Raji (cell line): ENCODE measurements around the gene ATPAF1.
A peak's percentile ranks its signal among the peaks of the same experiment; 100 is the strongest.

Source experiments
- POLR2A ChIP-seq: IDR thresholded peaks from 2 replicates; pipeline ENCODE4 v1.6.1; 2011; ENCODE audit warnings: low read depth, low read length, control low read depth; ENCODE audit not compliant: insufficient read depth

The ATPAF1 gene

DNA sequence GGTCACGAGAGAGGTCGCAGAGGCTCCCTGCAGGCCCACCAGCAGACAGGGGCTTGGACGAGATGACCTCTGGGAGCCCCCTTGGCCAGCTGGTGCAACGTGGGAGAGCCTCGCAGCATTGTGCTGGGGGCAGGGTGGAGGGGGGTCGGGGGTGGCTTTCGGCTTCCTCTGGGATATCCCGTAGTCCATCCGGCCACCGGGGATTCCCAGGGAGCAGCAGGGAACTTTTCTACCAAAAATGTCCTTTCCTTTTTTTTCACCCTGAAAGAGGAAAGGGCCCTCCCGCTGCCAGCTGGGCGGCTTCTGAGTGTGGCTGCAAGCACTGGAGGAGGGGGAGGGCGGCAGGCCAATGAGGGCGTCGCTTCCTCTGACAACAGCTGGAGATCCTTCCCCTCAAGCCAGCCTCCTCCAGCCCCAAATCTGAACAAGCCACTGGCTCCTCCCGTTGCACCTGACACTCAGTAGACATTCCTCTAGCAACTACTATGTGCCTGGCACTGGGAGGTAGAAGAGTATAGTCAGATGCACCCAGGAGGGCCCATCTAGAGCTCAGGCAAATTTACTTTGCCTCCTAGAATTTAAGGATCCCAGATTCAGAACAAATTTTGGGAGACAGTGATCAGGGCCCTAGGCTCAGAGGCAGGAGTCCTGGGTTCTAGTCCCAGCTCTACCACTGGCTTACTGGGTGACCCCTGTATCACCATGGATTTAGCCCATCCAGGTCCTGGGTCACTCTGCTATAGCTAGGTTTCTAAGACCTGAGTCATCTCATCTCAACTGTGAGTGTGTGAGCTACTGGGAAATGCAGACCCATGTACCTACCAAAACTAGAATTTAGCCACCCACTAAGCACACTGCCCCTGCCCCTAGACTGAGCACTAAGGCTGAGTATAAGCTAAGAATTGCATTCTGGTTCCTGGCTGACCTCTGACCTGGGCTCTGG, 54.2 kb downstream of the ATPAF1 start:
- TF ChIP-seq POLR2A, result no peak

DNA sequence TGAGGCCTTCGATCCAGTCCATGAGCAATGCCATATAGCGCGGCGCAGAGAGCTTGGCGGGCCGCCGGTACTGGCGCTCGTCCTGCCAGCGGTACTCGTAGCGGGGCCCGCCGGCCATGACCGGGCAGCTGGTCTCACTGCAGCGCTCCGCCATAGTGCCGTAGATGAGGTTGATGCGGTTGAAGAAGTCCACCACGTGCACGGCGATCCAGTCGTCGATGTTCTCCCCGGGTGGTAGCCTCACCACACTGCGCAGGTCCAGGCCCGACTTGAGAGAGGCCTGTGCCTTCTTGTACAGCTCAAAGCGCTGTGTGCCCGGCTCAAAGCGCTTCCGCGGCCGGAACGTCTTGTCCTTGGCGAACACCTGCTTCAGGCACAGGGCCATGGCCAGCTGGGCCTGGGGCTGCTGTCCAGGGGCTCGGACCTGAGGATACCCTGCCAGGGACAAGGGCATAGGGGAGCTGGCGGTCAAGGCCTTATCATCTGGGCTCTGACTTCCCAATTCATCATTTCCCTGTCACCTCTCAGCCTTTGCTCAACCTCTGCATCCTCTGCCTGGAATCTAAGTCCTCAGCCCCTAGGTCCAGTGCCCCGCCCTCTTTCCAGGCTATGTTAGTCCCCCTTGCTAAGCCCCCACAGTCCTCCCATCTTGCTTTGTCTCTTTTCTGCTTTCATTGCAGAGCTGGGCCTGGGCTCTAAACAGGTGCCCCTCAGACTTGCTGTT, 55.1 kb downstream of the ATPAF1 start:
- no peak for TF ChIP-seq POLR2A

DNA sequence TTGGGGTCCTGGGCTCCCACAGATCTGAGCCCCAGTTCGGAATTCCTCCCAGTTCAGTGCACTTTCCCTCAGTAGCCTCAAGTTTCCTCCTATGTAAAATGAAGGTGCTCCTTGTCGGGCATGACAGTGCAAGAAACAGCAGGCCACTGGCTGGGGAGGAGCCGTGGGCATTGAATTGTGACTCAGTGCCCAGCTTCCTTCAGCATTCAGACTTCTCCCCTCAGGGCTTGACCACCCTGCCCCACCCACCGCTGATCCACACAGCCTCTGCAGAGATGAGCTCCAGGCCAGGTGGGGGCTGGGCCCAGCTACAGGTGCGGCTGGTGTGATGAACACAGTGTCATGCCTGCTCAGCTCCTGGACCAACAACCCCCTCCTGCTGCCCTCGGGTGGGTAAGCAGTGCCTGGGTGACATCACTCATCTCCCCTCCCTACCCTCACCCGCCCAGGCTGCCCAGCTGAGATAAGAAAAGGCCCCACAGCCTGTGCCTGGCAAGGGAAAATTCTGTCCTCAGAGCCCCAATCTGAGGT, 56.4 kb downstream of the ATPAF1 start:
- TF ChIP-seq POLR2A, result no peak

DNA sequence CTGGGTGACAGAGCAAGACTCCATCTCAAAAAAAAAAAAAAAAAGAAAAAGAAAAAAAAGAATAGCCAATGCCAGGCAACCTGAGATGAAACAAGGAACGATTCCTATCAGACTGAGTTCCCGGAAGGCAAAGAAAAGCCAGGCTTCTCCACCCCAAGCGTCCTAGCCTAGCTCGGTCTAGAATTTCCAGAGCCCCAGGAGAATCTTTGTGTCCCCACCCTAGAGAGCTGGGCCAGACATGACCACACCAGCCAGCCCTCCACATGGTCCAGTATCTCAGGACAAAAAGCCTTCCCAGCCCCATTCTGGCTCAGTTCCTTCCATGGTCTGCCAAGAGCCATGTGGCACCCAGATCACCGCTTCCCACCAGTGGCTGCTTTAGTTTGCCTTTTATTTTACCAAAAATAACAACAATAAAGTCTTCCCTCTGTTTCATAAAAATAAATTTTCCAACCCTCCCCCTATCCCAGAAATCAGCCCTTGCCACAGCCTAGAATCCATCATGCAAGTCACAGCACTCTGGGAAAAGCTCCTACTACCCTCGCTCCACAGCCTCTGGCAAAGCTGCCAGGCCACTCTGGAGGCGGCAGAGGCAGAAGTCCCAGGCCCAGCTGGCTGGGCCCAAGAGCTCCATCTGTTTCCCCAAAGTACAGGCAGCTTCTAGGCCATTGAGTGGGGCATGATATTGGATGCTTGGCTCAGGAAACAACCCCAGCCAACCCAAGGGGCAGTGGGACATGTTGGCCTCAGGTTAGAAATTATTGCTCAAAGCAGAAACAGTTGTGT, 60.6 kb downstream of the ATPAF1 start:
- TF ChIP-seq POLR2A, result no peak

DNA sequence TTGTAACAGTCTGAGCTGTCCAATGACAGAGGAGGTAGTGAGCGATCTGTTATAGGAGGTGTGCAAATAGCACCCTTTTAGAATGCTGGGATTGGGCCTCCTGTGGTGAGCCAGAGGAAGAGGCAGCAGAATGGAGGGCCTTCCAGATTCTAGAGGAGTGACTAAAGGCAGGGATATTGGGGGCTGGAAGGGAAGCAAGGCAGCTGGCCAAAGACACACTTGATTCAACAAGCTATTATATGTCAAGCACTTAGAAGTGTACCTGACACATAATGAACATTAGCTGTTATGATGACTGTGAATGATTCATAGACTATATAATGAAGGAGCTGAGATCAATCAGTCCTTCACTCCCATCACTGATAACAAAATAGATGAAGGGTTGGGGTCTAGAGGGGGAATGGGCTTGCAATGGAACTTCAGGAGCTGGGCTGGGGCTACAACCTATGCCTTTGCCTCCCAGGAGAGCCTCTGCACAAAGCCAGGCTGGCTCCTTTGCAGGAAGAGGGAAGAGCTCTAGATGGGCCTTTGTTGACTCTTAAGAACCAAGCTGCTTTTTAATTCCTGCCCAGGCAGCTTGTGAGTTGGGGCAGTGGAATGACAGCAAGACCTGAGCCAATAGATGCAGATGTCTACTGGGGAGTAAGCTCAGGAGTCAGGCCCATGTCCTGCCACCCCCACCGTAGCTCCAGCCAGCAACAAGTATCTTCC, 61.8 kb downstream of the ATPAF1 start:
- TF ChIP-seq POLR2A, result no peak

DNA sequence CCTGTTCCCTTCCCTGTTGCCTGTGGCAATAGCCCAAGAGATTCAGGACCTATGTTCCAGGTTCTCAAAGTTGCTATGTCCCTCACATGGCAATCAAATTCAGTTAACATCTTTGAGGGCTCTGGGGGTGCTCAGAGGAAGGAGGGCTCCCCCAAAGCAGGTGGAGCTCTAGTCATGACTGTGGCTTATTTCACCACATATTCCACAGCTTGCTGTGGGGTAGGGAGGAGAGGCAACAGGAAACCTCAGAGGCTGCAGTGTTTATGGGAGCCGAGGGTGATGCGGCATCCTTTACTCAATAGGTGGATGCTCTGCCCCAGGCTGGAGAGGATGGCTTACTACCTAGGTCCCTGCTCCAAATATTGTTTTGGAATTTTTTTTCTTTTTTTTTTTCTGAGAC, 62.9 kb downstream of the ATPAF1 start:
- TF ChIP-seq POLR2A, result no peak

DNA sequence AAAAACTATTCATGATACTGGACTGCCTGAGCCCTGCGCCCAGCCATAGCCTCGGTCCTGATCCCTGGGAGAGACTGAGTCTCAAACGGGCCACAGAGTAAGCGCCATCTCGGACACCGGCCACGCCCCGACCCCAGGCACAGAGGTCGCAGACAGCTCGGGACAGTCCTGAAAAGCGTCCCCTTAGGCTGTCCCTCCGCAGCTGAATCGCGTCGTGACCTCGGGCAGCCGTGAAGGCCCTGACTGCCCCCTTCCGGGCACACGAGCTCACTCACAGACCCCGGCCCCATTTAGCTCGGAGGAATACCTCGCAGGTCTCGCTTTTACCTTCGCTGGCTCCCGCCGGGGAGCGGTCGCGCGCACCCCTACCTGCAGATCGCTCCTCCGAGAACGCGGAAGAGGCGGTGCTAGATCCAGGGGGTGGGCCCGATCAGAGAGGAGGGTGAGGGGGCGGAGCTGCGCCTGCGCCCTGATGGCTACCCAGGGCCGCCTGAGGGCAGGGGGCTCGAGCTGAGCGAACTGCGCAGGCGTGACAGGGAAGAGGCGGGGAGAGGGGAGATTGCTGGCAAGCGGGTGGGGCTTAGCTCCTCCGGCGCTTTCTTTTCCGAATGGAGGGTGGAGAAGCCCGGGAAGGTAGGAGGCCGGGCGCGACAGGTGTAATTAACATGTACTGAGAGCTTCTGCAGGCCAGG, 64.2 kb downstream of the ATPAF1 start, which contains the start of gene MKNK1:
TSS of gene MKNK1 (minus strand) at position 411 of the 692 bp plus-strand sequence. CDS start 20,941 bp downstream, outside the sequence.
- TF ChIP-seq POLR2A, result peak; percentile 87

DNA sequence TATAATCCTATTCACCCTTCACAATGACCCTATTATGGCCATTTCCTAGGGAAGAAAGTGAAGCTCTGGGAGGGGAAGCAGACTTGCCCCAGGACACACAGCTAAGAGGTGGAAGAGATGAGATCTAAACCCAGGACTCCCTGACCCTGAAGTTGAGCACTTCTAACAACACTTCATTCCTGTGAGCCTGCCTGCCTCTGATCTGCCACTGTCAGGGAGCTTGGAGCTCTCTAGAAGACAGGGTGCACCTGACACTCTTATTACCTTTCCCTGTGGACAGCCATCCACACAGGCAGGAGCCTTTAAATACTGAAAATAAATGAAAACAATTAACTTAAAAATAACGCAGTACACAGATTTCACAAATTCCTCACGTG, 64.7 kb downstream of the ATPAF1 start:
- TF ChIP-seq POLR2A, result no peak

DNA sequence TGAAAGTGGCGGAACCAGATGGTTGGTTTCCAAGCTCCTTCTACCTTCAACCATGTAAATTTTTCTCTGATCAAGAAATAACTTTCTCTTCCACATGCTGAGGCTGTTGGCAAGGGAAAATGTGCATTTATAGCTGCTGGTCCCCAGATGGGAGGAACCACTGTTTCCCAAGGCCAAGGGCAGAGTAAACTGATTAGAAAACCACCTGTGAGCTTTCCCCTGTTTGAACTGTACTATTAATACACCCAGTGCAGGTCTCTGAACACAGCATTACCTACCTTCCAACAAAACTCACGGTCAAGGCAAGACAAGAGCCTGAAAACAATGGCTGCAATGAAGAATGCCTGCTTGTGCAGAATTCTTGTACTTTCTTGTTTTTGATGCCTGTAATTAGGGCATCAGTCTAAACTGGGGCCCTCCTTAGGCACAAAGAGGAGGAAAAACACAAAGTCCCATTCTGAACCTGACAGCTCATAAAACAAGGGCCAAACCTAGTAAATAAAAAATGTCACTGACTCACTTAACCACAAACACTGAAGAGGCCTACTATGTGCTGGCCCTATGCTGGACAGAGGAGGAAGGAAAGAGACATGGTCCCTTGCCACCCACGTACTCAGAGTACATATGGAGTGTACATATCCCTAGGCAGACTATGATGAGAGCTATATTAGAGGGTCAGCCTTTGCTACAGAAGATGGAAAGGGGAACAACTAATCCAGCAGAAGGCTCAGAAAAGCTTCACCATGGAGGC, 66.7 kb downstream of the ATPAF1 start:
- TF ChIP-seq POLR2A, result no peak

DNA sequence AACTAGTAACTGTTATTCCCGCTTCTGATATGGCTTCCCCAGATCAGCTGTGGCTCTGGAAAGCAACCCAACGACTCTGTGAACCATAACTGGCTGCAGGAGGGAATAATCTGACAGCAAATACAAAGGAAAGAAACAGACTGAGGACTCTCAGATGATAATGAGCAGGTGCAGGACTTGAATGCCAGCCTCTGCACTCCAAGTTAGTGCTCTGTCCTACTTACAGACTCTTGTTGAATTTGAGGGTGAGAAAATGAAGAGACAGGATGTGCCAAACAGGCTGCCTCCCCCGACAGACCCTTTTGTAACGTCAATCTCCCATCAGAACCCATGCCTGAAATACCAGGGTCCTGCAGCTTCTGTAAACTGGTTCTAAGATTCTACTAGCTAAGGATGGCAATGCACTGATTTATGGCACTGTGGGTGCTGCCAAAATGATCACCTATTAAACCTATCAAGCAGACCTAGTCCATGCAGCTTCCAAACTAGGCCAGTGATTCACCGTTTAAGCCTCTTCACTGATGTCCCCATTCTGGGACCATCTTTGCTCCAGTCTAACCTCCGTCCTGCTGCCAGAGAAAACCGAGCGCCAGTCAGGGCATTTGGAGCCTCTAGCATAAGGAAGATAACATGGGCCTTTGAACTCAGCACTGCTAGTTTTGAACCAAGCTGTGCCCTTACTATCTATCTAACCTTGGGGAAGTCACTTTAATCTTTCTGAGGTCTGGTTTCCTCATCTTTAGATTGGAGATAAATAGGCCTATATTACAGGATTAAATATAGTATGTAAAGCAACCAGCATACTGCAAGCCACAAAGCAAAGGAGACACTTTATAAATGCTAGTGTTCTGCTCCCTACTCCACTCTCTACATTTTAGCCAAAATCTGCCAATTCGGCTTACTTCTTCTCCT, 68.8 kb downstream of the ATPAF1 start:
- no peak for TF ChIP-seq POLR2A

DNA sequence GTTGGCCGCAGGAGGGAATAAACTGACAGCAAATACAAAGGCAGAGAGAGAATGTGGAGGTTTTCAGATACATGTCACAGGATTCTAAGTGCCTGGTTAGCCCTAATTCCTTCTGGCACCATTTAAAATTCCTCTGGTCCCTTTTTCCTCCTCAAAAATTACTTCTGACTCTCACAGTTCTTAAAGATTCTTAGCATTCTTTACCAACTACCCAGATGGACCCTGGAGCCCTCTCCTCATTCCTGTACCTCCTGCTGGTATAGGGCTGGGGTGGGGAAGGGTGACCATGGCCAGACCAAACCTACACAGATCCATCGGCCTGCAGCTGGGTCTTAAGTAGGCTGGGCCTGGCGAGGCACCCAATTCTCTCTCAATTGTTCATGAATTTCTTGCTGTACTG, 71.3 kb downstream of the ATPAF1 start:
- no peak for TF ChIP-seq POLR2A

DNA sequence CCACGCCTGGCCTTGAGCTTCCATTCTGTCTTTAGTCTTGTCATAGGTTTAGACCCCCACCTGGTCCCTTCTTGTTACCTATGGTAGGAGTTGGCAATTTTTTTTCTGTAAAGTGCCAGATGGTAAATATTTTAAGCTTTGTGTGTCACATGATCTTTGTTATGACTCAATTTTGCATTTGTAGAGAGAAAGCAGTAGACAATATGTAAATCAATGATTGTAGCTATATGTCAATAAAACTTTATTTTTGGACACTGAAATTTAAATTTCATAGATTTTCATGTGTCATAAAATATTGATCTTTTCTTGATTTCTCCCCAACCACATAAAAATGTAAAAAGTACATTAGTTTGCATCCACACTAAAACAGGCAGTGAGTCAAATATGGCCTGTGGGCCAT, 72.1 kb downstream of the ATPAF1 start:
- no peak for TF ChIP-seq POLR2A

DNA sequence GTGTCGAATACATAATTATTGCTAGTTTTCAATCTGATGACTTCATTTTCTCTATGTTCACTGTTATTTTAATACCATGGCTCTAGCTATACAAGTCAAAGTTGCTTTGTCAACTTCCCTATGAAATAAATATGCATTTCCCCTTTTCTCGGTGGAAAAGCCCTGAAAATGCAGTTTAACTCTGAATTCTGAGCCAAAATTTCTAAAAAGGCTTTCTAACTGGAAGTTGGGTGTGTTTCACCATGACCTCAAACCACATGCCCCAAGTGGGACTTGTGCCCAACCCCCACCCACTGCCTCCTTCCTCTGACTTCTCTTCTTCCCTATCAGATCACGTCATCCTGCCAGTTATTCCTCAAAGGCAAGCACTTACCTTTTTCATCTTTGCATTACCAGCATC, 73.0 kb downstream of the ATPAF1 start:
- TF ChIP-seq POLR2A, result no peak

DNA sequence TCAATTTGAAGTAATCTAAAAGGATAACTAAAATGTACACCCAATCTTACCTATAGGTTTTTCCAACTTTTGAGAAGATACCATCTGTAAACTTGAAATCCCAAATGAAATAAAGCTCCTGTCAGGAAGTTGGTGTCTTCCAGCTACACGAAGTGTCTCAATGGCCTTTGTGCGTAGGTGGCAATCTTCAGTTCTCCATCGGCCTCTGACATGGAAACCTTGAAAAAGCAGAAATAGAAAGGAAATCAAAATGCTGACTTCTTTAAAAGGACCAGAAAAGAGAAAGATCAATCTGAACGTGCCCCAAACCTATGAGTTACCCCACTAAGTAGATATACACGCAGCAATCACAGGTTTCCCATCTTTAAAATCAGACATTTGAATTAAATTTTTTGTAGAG, 74.1 kb downstream of the ATPAF1 start:
- TF ChIP-seq POLR2A, result no peak
